ENCODE data around the gene MTFP1. TPM values are rescaled to one million over a fixed set of nuclear protein-coding genes. Genes with fewer than 3 reads are reported as not detected.

Gene MTFP1
- total and polyA plus RNA-seq, 2 of the 4 experiments (the other 2 are of a cell fraction) = 7.3 to 7.7 TPM

DNA sequence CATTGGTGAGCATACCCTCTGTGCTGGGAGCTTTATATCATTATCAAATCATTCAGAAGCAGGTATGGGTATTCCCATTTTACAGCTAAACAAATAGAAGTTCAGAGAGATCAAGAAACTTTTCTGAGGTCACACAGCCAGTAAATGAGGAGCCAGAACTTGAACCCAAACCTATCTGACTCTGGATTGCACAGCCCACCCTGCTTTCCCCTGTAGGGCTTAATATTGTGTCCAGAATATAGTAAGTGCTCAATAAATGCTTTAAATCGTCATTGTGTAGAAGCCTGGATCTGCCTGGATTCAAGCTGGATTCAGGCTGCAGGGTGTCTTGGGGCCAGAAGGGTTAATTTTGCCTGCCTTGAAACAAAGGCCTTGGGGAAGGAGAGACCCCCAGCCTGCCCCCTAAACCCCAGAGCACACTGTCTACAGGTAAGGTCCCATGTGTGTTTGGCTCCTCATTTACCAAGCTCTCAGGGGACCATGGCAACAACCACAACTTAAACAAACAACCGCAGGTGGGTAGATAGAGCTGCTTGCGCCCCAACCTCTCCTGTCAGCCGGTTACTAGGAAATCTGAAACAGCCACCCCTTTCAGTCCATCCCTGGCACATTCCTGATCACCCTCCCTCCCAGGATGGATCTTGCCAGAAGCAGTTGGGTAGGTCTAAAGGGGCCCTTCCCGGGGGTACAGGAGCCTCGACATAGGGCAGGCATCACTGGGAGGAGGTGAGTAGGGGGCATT lies 49.3 kb downstream of the MTFP1 start:
- H3K9me1 ChIP-seq (ENCODE audit: insufficient read depth, low read length) = no peaks in the 10 kb centered on the region
- H3K14ac ChIP-seq (replicated peaks; ENCODE audit: low read depth, low read length) = no peak overlapping the region
- ChIA-PET CTCF (interaction anchor here (0.9 kb wide), 1 partner anchor 10 kb away, joined by 3 read pairs; no protein-coding TSS in a partner anchor), POLR2A (ENCODE audit: unreplicated experiment) (interaction anchor here (0.6 kb wide), 1 partner anchor 50 kb away, joined by 5 read pairs; no protein-coding TSS in a partner anchor)
- H2BK20ac ChIP-seq (ENCODE audit: low read depth, low read length) = no peak overlapping the region
- no peaks in the 10 kb centered on the region for H4K20me1 ChIP-seq (ENCODE audit: insufficient read depth, low read length)
- in situ Hi-C loops (cut with MboI; ENCODE audit: low sequenced_read_pairs) = no loop called here
- H3K4me1 ChIP-seq (ENCODE audit: control insufficient read depth, insufficient read depth, low read length) = no peaks in the 10 kb centered on the region
- no peak overlapping the region for H4K91ac ChIP-seq (ENCODE audit: insufficient read depth, low read depth, low read length)
- no peak overlapping the region for H2AK9ac ChIP-seq (replicated peaks; ENCODE audit: low read depth, low read length, poor library complexity)
- H3K27ac ChIP-seq (ENCODE audit: insufficient read depth, low read length) = no peak overlapping the region
- no peak overlapping the region for H2AFZ ChIP-seq (replicated peaks; ENCODE audit: low read length, poor library complexity)
- H3K27me3 ChIP-seq (ENCODE audit: control insufficient read depth, insufficient read depth, low read length) = peaks cover 67% of the 10 kb centered on the region
- no peaks in the 10 kb centered on the region for H3K9me3 ChIP-seq (ENCODE audit: control insufficient read depth, insufficient read depth, low read length)
- H3K4me2 ChIP-seq (ENCODE audit: low read depth, low read length) = no peak overlapping the region
- H3K23ac ChIP-seq (ENCODE audit: low read depth, low read length) = no peak overlapping the region
- no peak overlapping the region for H4K8ac ChIP-seq (ENCODE audit: low read depth in 2 of 2, low read length in 2 of 2)
- no peak overlapping the region for H2BK5ac ChIP-seq (ENCODE audit: low read depth, low read length, poor library complexity, severe bottlenecking)
- dilution Hi-C loops (cut with HindIII; ENCODE audit: low sequenced_read_pairs, unreplicated experiment) = no loop called here
- H3K4me3 ChIP-seq (ENCODE audit: insufficient read depth, low read depth, low read length) = no peak overlapping the region
- no peak for ATAC-seq (ENCODE audit: low read depth)
- H2BK15ac ChIP-seq (ENCODE audit: low read depth, low read length) = no peak overlapping the region
- BruUV-seq (replicated peaks) = no TSS peak
- H4K5ac ChIP-seq (ENCODE audit: low read depth, low read length) = no peak overlapping the region
- DNase-seq = no peak
- no peaks in the 10 kb centered on the region for H3K36me3 ChIP-seq (ENCODE audit: control insufficient read depth, insufficient read depth, low read length)
- TF ChIP-seq RFX5 (IDR thresholded peaks at IDR 0.05; ENCODE audit: low read depth, low read length) = no peak
- no peak for TF ChIP-seq MXI1 (IDR thresholded peaks at IDR 0.05; ENCODE audit: borderline replicate concordance, low read depth, low read length)
- no peak overlapping the region for H3K56ac ChIP-seq (ENCODE audit: extremely low read depth, insufficient read depth, low read length)
- no peak overlapping the region for H3K4ac ChIP-seq (ENCODE audit: low read depth, low read length)
- H3K9ac ChIP-seq (ENCODE audit: low read depth, low read length) = no peak overlapping the region
- no peaks in the 10 kb centered on the region for H3K79me1 ChIP-seq (ENCODE audit: low read depth in 1 of 2, low read length in 2 of 2)
- H3K18ac ChIP-seq (ENCODE audit: low read depth, low read length) = no peak overlapping the region
- intact Hi-C loops (cut with micrococcal nuclease) = no loop called here
- no CpG with 5 or more reads among the region's 6 CpGs for WGBS, 2 experiments (ENCODE audit: extremely low coverage in 2 of 2, insufficient read length in 1 of 2)
- H2AK5ac ChIP-seq (ENCODE audit: low read depth, low read length) = no peak overlapping the region
- H2BK120ac ChIP-seq (ENCODE audit: low read depth, low read length) = no peak overlapping the region

Small RNAs within 50 kb of the gene (microRNA-seq; reads per million reads assigned to microRNA genes)
- gene AC004832.3 (ENCODE audit: insufficient read depth, insufficient read length) = not detected
- gene RNU6-564P (ENCODE audit: insufficient read depth, insufficient read length) = not detected

Small RNAs within 50 kb of the gene (small RNA-seq; reads per million reads assigned to genes)
- gene AC004832.3 = 0 reads per million in 5 experiments
- gene RNU6-564P = 0 reads per million in 5 experiments

Other genes with a start within 250 kb of the MTFP1 start
- 79.4 and 130 TPM in 2 replicates for gene LIF, start 179.0 kb upstream of the MTFP1 start, total RNA-seq (2012; rRNA removed)
- 203 and 214 TPM in 2 replicates for gene LIF, start 179.0 kb upstream of the MTFP1 start, polyA plus RNA-seq (2012; rRNA removed)
- gene OSM, start 158.9 kb upstream of the MTFP1 start, total RNA-seq (2012; rRNA removed) = not detected in 2 replicates
- not detected in 2 replicates for gene OSM, start 158.9 kb upstream of the MTFP1 start, polyA plus RNA-seq (2012; rRNA removed)
- 10.6 and 11.7 TPM in 2 replicates for gene CASTOR1, start 136.3 kb upstream of the MTFP1 start, total RNA-seq (2012; rRNA removed)
- 23.5 and 26.9 TPM in 2 replicates for gene CASTOR1, start 136.3 kb upstream of the MTFP1 start, polyA plus RNA-seq (2012; rRNA removed)
- gene TBC1D10A, start 98.8 kb upstream of the MTFP1 start, total RNA-seq (2012; rRNA removed) = 16.3 and 18.9 TPM in 2 replicates
- 33.1 and 34.4 TPM in 2 replicates for gene TBC1D10A, start 98.8 kb upstream of the MTFP1 start, polyA plus RNA-seq (2012; rRNA removed)
- gene SF3A1, start 68.9 kb upstream of the MTFP1 start, total RNA-seq (2012; rRNA removed) = 36.9 and 49.7 TPM in 2 replicates
- gene SF3A1, start 68.9 kb upstream of the MTFP1 start, polyA plus RNA-seq (2012; rRNA removed) = 67.2 and 68.9 TPM in 2 replicates
- gene CCDC157, start 68.8 kb upstream of the MTFP1 start, total RNA-seq (2012; rRNA removed) = 0.83 and 0.90 TPM in 2 replicates
- gene CCDC157, start 68.8 kb upstream of the MTFP1 start, polyA plus RNA-seq (2012; rRNA removed) = 2.2 and 2.6 TPM in 2 replicates
- 13.6 and 15.8 TPM in 2 replicates for gene RNF215, start 38.4 kb upstream of the MTFP1 start, total RNA-seq (2012; rRNA removed)
- gene RNF215, start 38.4 kb upstream of the MTFP1 start, polyA plus RNA-seq (2012; rRNA removed) = 21.4 and 21.9 TPM in 2 replicates
- gene SEC14L2, start 28.8 kb upstream of the MTFP1 start, total RNA-seq (2012; rRNA removed) = 37.8 and 54.8 TPM in 2 replicates
- gene SEC14L2, start 28.8 kb upstream of the MTFP1 start, polyA plus RNA-seq (2012; rRNA removed) = 24.0 and 38.7 TPM in 2 replicates
- not detected in 2 replicates for gene SEC14L3, start 46.2 kb downstream of the MTFP1 start, total RNA-seq (2012; rRNA removed)
- gene SEC14L3, start 46.2 kb downstream of the MTFP1 start, polyA plus RNA-seq (2012; rRNA removed) = not detected in 2 replicates
- gene SEC14L4, start 79.9 kb downstream of the MTFP1 start, total RNA-seq (2012; rRNA removed) = not detected in 2 replicates
- gene SEC14L4, start 79.9 kb downstream of the MTFP1 start, polyA plus RNA-seq (2012; rRNA removed) = not detected in 2 replicates
- not detected in 2 replicates for gene SEC14L6, start 121.0 kb downstream of the MTFP1 start, total RNA-seq (2012; rRNA removed)
- 0.09 TPM in 1 of 2 replicates, not detected in the other for gene SEC14L6, start 121.0 kb downstream of the MTFP1 start, polyA plus RNA-seq (2012; rRNA removed)
- gene GAL3ST1, start 148.9 kb downstream of the MTFP1 start, total RNA-seq (2012; rRNA removed) = not detected in 2 replicates
- not detected in 2 replicates for gene GAL3ST1, start 148.9 kb downstream of the MTFP1 start, polyA plus RNA-seq (2012; rRNA removed)
- 118 and 142 TPM in 2 replicates for gene PES1, start 166.1 kb downstream of the MTFP1 start, total RNA-seq (2012; rRNA removed)
- gene PES1, start 166.1 kb downstream of the MTFP1 start, polyA plus RNA-seq (2012; rRNA removed) = 113 and 120 TPM in 2 replicates
- 0.56 and 1.3 TPM in 2 replicates for gene TCN2, start 181.4 kb downstream of the MTFP1 start, total RNA-seq (2012; rRNA removed)
- gene TCN2, start 181.4 kb downstream of the MTFP1 start, polyA plus RNA-seq (2012; rRNA removed) = 3.6 and 4.0 TPM in 2 replicates
- 6.8 and 6.9 TPM in 2 replicates for gene SLC35E4, start 210.0 kb downstream of the MTFP1 start, total RNA-seq (2012; rRNA removed)
- 5.7 and 7.8 TPM in 2 replicates for gene SLC35E4, start 210.0 kb downstream of the MTFP1 start, polyA plus RNA-seq (2012; rRNA removed)
- gene DUSP18, start 242.1 kb downstream of the MTFP1 start, total RNA-seq (2012; rRNA removed) = 12.2 and 14.9 TPM in 2 replicates
- gene DUSP18, start 242.1 kb downstream of the MTFP1 start, polyA plus RNA-seq (2012; rRNA removed) = 14.3 and 14.9 TPM in 2 replicates